H9 (cell line): ENCODE measurements around the gene CLIP3. TPM values are rescaled to one million over a fixed set of nuclear protein-coding genes. Genes with fewer than 3 reads are reported as not detected.
A peak's percentile ranks its signal among the peaks of the same experiment; 100 is the strongest.

Experiments used
- DNase-seq: peaks from one replicate; pipeline ENCODE4 v3.0.0-alpha.2; 2017
- H2AFZ ChIP-seq: one replicate; pipeline ENCODE4 v1.6.1; 2013; ENCODE audit warnings: mild to moderate bottlenecking, low read length, control low read depth, moderate library complexity
- H2AK5ac ChIP-seq: 2 replicates; pipeline ENCODE4 v1.6.1; 2013; ENCODE audit warnings: low read length, control low read depth, mixed read lengths; ENCODE audit not compliant: insufficient read length
- H2BK120ac ChIP-seq: one replicate; pipeline ENCODE4 v1.6.1; 2013; ENCODE audit warnings: low read depth, mild to moderate bottlenecking, low read length, control low read depth, inconsistent platforms; ENCODE audit not compliant: poor library complexity, severe bottlenecking
- H2BK12ac ChIP-seq: 2 replicates; pipeline ENCODE4 v1.6.1; 2013; ENCODE audit warnings: low read length, control low read depth, mixed read lengths, low read depth; ENCODE audit not compliant: insufficient read length
- H2BK15ac ChIP-seq: 2 replicates; pipeline ENCODE4 v1.6.1; 2013; ENCODE audit warnings: low read depth, low read length, control low read depth
- H2BK20ac ChIP-seq: one replicate; pipeline ENCODE4 v1.6.1; 2013; ENCODE audit warnings: low read depth, mild to moderate bottlenecking, low read length, control low read depth, inconsistent platforms; ENCODE audit not compliant: poor library complexity, severe bottlenecking
- H2BK5ac ChIP-seq: 2 replicates; pipeline ENCODE4 v1.6.1; 2013; ENCODE audit warnings: low read length, control low read depth, mixed read lengths; ENCODE audit not compliant: insufficient read length
- H3K14ac ChIP-seq: 2 replicates; pipeline ENCODE4 v1.6.1; 2013; ENCODE audit warnings: low read length, control low read depth; ENCODE audit not compliant: insufficient read depth
- H3K18ac ChIP-seq: 2 replicates; pipeline ENCODE4 v1.6.1; 2013; ENCODE audit warnings: low read depth, mild to moderate bottlenecking, mixed read lengths, low read length, control low read depth; ENCODE audit not compliant: insufficient read length
- H3K23ac ChIP-seq: 2 replicates; pipeline ENCODE4 v1.6.1; 2013; ENCODE audit warnings: low read length, control low read depth, mixed read lengths, low read depth; ENCODE audit not compliant: insufficient read length
- H3K23me2 ChIP-seq: 2 replicates; pipeline ENCODE4 v1.6.1; 2013; ENCODE audit warnings: low read depth, mild to moderate bottlenecking, mixed read lengths, low read length, control low read depth; ENCODE audit not compliant: insufficient read length, poor library complexity, severe bottlenecking
- H3K27ac ChIP-seq: 2 replicates; pipeline ENCODE4 v1.5.1; 2013; ENCODE audit warnings: low read length, control low read depth, mixed read lengths, low read depth; ENCODE audit not compliant: insufficient read length
- H3K27me3 ChIP-seq: 2 replicates; pipeline ENCODE4 v1.6.1; 2013; ENCODE audit warnings: low read length, control low read depth, inconsistent platforms; ENCODE audit not compliant: insufficient read depth
- H3K4ac ChIP-seq: 2 replicates; pipeline ENCODE4 v1.6.1; 2013; ENCODE audit warnings: low read depth, mild to moderate bottlenecking, control low read depth, inconsistent platforms, low read length, moderate library complexity
- H3K4me1 ChIP-seq: 2 replicates; pipeline ENCODE4 v1.6.1; 2013; ENCODE audit warnings: low read length, control low read depth, inconsistent platforms; ENCODE audit not compliant: insufficient read depth
- H3K4me2 ChIP-seq: 2 replicates; pipeline ENCODE4 v1.6.1; 2013; ENCODE audit warnings: low read length, control low read depth, mixed read lengths; ENCODE audit not compliant: insufficient read length, insufficient read depth
- H3K56ac ChIP-seq: 2 replicates; pipeline ENCODE4 v1.6.1; 2013; ENCODE audit warnings: low read depth, mild to moderate bottlenecking, mixed read lengths, low read length, control low read depth; ENCODE audit not compliant: insufficient read length
- H3K79me1 ChIP-seq: 2 replicates; pipeline ENCODE4 v1.6.1; 2013; ENCODE audit warnings: low read depth, mild to moderate bottlenecking, moderate library complexity, low read length, control low read depth, inconsistent platforms; ENCODE audit not compliant: insufficient read depth, poor library complexity, severe bottlenecking
- H3K79me2 ChIP-seq: 2 replicates; pipeline ENCODE4 v1.6.1; 2013; ENCODE audit warnings: low read length, control low read depth, inconsistent platforms; ENCODE audit not compliant: insufficient read depth
- H3K9ac ChIP-seq: 2 replicates; pipeline ENCODE4 v1.6.1; 2013; ENCODE audit warnings: low read length, control low read depth, mixed read lengths; ENCODE audit not compliant: insufficient read length; ENCODE audit errors: extremely low read depth
- H3K9me3 ChIP-seq: one replicate; pipeline ENCODE4 v1.6.1; 2013; ENCODE audit warnings: low read depth, low read length, inconsistent platforms; ENCODE audit not compliant: control insufficient read depth
- H3T11ph ChIP-seq: one replicate; pipeline ENCODE4 v1.6.1; 2013; ENCODE audit warnings: mild to moderate bottlenecking, low read length, control low read depth, inconsistent platforms
- H4K20me1 ChIP-seq: one replicate; pipeline ENCODE4 v1.6.1; 2013; ENCODE audit not compliant: control insufficient read depth, insufficient read length, insufficient read depth
- H4K5ac ChIP-seq: 2 replicates; pipeline ENCODE4 v1.6.1; 2013; ENCODE audit warnings: low read depth, mild to moderate bottlenecking, mixed read lengths, low read length, control low read depth; ENCODE audit not compliant: insufficient read length
- H4K8ac ChIP-seq: replicated peaks from 2 replicates; pipeline ENCODE4 v1.6.1; 2013; ENCODE audit warnings: low read length, control low read depth, mixed read lengths, low read depth; ENCODE audit not compliant: insufficient read length
- H4K91ac ChIP-seq: 2 replicates; pipeline ENCODE4 v1.6.1; 2013; ENCODE audit warnings: low read depth, mild to moderate bottlenecking, moderate library complexity, mixed read lengths, low read length, control low read depth; ENCODE audit not compliant: insufficient read length
- H3K27ac Mint-ChIP-seq, 3 experiments: 2 replicates in 2 of 3; 3 replicates in 1 of 3; pipeline ENCODE4 v1.8.0; 2020 to 2021; ENCODE audit warnings: mixed read lengths in 3 of 3, mild to moderate bottlenecking in 1 of 3, moderate library complexity in 1 of 3
- H3K27me3 Mint-ChIP-seq: 2 replicates; pipeline ENCODE4 v1.8.0; 2021; ENCODE audit warnings: low read depth, mild to moderate bottlenecking, moderate library complexity, mixed read lengths
- H3K36me3 Mint-ChIP-seq, 3 experiments: 2 replicates in 2 of 3; 3 replicates in 1 of 3; pipeline ENCODE4 v1.8.0; 2020 to 2021; ENCODE audit warnings: low read depth in 3 of 3, mixed read lengths in 3 of 3; ENCODE audit not compliant: insufficient read depth in 1 of 3
- H3K4me1 Mint-ChIP-seq, 2 experiments: 2 replicates each; pipeline ENCODE4 v1.8.0; 2020; ENCODE audit warnings: mixed read lengths in 2 of 2
- H3K4me3 Mint-ChIP-seq, 2 experiments: 2 replicates in 1 of 2; 3 replicates in 1 of 2; pipeline ENCODE4 v1.8.0; 2020 to 2021; ENCODE audit warnings: mild to moderate bottlenecking in 2 of 2, mixed read lengths in 2 of 2, moderate library complexity in 1 of 2
- H3K9me3 Mint-ChIP-seq, 2 experiments: 2 replicates in 1 of 2; 3 replicates in 1 of 2; pipeline ENCODE4 v1.8.0; 2020; ENCODE audit warnings: mild to moderate bottlenecking in 2 of 2, mixed read lengths in 2 of 2, moderate library complexity in 1 of 2
- WGBS: extraction: QIAGEN DNeasy Blood & Tissue Kit; methylation state at CpG from one replicate; pipeline ENCODE4 v1.1.7; 2013; ENCODE audit warnings: missing lambda C conversion rate, low lambda C conversion rate, mixed read lengths; ENCODE audit not compliant: insufficient read length; ENCODE audit errors: extremely low coverage; 5-methylcytosine and 5-hydroxymethylcytosine counted together
- total RNA-seq: library from RNA; stranded (reverse); gene quantifications from 2 replicates; pipeline ENCODE4 v1.2.1, GENCODE V29; 2021
- TF ChIP-seq, protein P1 (sequence below): fragments of 200-600 bp; sonication (generic); conservative IDR thresholded peaks from 3 replicates; pipeline ENCODE4 v1.8.0; 2021; ENCODE audit warnings: antibody characterized with exemption, mild to moderate bottlenecking

The CLIP3 gene
- total RNA-seq, 1 experiment from 2014 or later = 19.7 TPM

DNA sequence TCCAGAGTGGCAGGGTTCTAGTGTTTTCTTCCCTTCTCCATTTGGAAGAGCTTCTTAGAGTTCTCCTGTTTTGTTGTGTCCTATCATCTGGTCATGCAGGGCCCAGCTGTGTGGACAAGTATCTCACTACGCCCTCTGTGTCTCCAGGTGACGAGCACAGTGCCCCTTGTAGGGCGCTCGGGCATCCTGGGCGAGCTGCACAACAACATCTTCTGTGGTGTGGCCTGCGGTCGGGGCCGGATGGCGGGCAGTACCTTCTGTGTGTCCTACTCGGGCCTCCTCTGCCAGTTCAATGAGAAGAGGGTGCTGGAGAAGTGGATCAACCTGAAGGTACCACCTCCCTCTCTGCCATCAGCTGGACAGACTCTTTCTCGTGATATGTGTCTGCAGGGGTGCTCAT, 35.0 kb upstream of the CLIP3 start:
- H3K36me3 Mint-ChIP-seq = peaks cover 66 to 89% (median 81%) of the 10 kb centered on the region in 3 experiments
- Histone ChIP-seq H4K20me1 (peaks cover 4% of the 10 kb centered on the region), H2BK15ac (no peak overlapping the region), H3K4me1 (no peaks in the 10 kb centered on the region), H3K4ac (no peak overlapping the region), H2BK20ac (no peak overlapping the region), H3K27me3 (no peaks in the 10 kb centered on the region), H3K9ac (no peak overlapping the region), H2AK5ac (no peak overlapping the region), H2BK120ac (no peak overlapping the region), H2BK5ac (no peak overlapping the region), H3K27ac (no peak overlapping the region), H3K79me2 (no peaks in the 10 kb centered on the region), H3K18ac (no peak overlapping the region), H3K14ac (no peak overlapping the region), H2AFZ (no peak overlapping the region), H4K91ac (no peak overlapping the region), H3K4me2 (no peak overlapping the region), H2BK12ac (no peak overlapping the region), H3K23me2 (no peaks in the 10 kb centered on the region), H3K79me1 (no peaks in the 10 kb centered on the region), H4K8ac (no peak overlapping the region), H3K56ac (no peak overlapping the region), H3K9me3 (no peaks in the 10 kb centered on the region), H3T11ph (no peak overlapping the region), H4K5ac (no peak overlapping the region), H3K23ac (no peak overlapping the region)
- no peak overlapping the region for H3K4me3 Mint-ChIP-seq
- no peaks in the 10 kb centered on the region for H3K27me3 Mint-ChIP-seq
- no peaks in the 10 kb centered on the region for H3K4me1 Mint-ChIP-seq
- no CpG with 5 or more reads among the region's 11 CpGs for WGBS
- TF ChIP-seq, protein P1, sequence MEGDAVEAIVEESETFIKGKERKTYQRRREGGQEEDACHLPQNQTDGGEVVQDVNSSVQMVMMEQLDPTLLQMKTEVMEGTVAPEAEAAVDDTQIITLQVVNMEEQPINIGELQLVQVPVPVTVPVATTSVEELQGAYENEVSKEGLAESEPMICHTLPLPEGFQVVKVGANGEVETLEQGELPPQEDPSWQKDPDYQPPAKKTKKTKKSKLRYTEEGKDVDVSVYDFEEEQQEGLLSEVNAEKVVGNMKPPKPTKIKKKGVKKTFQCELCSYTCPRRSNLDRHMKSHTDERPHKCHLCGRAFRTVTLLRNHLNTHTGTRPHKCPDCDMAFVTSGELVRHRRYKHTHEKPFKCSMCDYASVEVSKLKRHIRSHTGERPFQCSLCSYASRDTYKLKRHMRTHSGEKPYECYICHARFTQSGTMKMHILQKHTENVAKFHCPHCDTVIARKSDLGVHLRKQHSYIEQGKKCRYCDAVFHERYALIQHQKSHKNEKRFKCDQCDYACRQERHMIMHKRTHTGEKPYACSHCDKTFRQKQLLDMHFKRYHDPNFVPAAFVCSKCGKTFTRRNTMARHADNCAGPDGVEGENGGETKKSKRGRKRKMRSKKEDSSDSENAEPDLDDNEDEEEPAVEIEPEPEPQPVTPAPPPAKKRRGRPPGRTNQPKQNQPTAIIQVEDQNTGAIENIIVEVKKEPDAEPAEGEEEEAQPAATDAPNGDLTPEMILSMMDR = no peak
- no peak for DNase-seq
- peaks cover 0 to 3% of the 10 kb centered on the region in 2 experiments; a peak in 2 of 5 replicates for H3K9me3 Mint-ChIP-seq
- H3K27ac Mint-ChIP-seq = peak overlapping the region in 1 of 3 experiments; percentile 35; a peak in 1 of 7 replicates
